ENCODE data around the gene DNMT3A.

- TF ChIP-seq CTCF (conservative IDR thresholded peaks at IDR 0.05) (no peak), ZFX (IDR thresholded peaks at IDR 0.05) (no peak)
Observed at GRCh38 chr2:25233916-25234605, 107.7 kb downstream of the DNMT3A start.

Data from C4-2B (cell line).